ENCODE results near the gene ATP6AP1. TPM values are rescaled to one million over a fixed set of nuclear protein-coding genes. Genes with fewer than 3 reads are reported as not detected.

ATP6AP1 gene
- total and polyA plus RNA-seq, 9 of the 15 experiments (the other 6 are each of a cell fraction or from before 2014, with no cell fraction given): 8.3 to 90.5 (median 52.9) TPM

- TF ChIP-seq PHF8 (IDR thresholded peaks at IDR 0.05; ENCODE audit: borderline replicate concordance, low read length): peak; percentile 69; the same call in 1 of the 2 replicates
- peak in 1 of 2 experiments; percentile 24 for TF ChIP-seq E2F6 (IDR thresholded peaks at IDR 0.05; ENCODE audit: borderline replicate concordance in 1 of 2, extremely low read depth in 1 of 2, insufficient read depth in 1 of 2, insufficient read length in 1 of 2, low read depth in 1 of 2, low read length in 1 of 2, poor library complexity in 1 of 2, severe bottlenecking in 1 of 2)
- TF ChIP-seq KDM5B (IDR thresholded peaks at IDR 0.05; ENCODE audit: insufficient replicate concordance, low read depth, low read length): peak; percentile 73
- TF ChIP-seq SMAD4 (CRISPR knock-in tag; conservative IDR thresholded peaks at IDR 0.05): peak; percentile 5
- peak; percentile 66 for TF ChIP-seq TAF1 (IDR thresholded peaks at IDR 0.05; ENCODE audit: control insufficient read depth, extremely low read depth, insufficient read depth, low read length, severe bottlenecking)
- TF ChIP-seq NONO (IDR thresholded peaks at IDR 0.05; ENCODE audit: low read depth in 2 of 2, low read length in 1 of 2): peak; percentile 97 to 99
- TF ChIP-seq MTA3 (IDR thresholded peaks at IDR 0.05; ENCODE audit: borderline replicate concordance): peak; percentile 81; the same call in 1 of the 2 replicates
- peak; percentile 59; the same call in 1 of the 2 replicates for TF ChIP-seq ZNF766 (CRISPR knock-in tag; conservative IDR thresholded peaks at IDR 0.05)
- peak; percentile 43; the same call in 1 of the 2 replicates for TF ChIP-seq JUND (IDR thresholded peaks at IDR 0.05; ENCODE audit: borderline replicate concordance, low read depth, low read length)
- no peak for TF ChIP-seq JUND (tag; IDR thresholded peaks at IDR 0.05; ENCODE audit: borderline replicate concordance, low read depth, low read length)
- TF ChIP-seq, protein P1, sequence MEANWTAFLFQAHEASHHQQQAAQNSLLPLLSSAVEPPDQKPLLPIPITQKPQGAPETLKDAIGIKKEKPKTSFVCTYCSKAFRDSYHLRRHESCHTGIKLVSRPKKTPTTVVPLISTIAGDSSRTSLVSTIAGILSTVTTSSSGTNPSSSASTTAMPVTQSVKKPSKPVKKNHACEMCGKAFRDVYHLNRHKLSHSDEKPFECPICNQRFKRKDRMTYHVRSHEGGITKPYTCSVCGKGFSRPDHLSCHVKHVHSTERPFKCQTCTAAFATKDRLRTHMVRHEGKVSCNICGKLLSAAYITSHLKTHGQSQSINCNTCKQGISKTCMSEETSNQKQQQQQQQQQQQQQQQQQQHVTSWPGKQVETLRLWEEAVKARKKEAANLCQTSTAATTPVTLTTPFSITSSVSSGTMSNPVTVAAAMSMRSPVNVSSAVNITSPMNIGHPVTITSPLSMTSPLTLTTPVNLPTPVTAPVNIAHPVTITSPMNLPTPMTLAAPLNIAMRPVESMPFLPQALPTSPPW (CRISPR knock-in tag; IDR thresholded peaks at IDR 0.05): peak; percentile 89
- peak; percentile 40; the same call in 1 of the 2 replicates for TF ChIP-seq SP1 (CRISPR knock-in tag; IDR thresholded peaks at IDR 0.05)
- no peak for TF ChIP-seq ASH1L (IDR thresholded peaks at IDR 0.05; ENCODE audit: borderline replicate concordance, low read depth, partially characterized antibody)
- TF ChIP-seq SAFB (IDR thresholded peaks at IDR 0.05; ENCODE audit: borderline replicate concordance, low read depth, low read length): no peak
- TF ChIP-seq TBP (optimal IDR thresholded peaks at IDR 0.05; ENCODE audit: low read depth, low read length): peak; percentile 94
- no peak for TF ChIP-seq ZNF224 (CRISPR knock-in tag; IDR thresholded peaks at IDR 0.05)
Measured at GRCh38 chrX:154458116-154458953, 29.9 kb downstream of the ATP6AP1 start, which contains the start of gene PLXNA3 (continued).

All from K562 (cell line).